Measurements from ENCODE around the gene C16orf87. TPM values are rescaled to one million over a fixed set of nuclear protein-coding genes. Genes with fewer than 3 reads are reported as not detected.

The C16orf87 gene
- total RNA-seq, 4 donors from 2014 or later: 2.6 to 6.8 (median 5.1) TPM

DNA sequence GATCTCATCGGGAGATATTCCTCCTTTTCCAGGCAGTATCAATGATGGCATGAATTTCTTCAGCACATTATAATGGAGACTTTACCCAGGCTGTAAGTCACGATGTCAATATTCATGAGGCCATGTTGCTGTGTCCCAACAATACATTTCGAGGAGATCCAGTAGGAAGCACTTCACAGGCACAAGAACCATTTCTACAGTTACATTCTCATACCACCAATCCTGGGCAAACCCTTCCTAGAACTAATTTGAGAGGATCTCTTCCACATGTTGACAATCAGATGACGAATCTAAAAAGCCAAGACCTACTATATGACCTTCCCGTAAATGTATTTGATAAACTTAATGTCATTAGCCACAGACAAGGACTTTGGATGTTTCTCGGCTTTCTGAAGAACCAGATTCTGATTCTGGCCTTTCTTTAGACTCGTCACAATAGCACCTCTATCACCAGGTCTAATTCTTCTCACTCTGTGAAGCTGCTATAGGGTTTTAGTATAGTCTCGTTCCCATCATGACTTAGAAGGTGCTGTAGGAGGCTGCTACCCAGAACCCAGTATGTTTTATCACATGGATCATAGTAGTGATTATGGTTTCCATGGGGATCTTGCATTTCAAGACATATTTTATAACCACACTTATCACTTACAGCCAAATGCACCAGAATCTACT, 40.2 kb downstream of the C16orf87 start:
- TF ChIP-seq, protein P1, sequence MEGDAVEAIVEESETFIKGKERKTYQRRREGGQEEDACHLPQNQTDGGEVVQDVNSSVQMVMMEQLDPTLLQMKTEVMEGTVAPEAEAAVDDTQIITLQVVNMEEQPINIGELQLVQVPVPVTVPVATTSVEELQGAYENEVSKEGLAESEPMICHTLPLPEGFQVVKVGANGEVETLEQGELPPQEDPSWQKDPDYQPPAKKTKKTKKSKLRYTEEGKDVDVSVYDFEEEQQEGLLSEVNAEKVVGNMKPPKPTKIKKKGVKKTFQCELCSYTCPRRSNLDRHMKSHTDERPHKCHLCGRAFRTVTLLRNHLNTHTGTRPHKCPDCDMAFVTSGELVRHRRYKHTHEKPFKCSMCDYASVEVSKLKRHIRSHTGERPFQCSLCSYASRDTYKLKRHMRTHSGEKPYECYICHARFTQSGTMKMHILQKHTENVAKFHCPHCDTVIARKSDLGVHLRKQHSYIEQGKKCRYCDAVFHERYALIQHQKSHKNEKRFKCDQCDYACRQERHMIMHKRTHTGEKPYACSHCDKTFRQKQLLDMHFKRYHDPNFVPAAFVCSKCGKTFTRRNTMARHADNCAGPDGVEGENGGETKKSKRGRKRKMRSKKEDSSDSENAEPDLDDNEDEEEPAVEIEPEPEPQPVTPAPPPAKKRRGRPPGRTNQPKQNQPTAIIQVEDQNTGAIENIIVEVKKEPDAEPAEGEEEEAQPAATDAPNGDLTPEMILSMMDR (IDR thresholded peaks at IDR 0.05; ENCODE audit: low read depth): no peak

DNA sequence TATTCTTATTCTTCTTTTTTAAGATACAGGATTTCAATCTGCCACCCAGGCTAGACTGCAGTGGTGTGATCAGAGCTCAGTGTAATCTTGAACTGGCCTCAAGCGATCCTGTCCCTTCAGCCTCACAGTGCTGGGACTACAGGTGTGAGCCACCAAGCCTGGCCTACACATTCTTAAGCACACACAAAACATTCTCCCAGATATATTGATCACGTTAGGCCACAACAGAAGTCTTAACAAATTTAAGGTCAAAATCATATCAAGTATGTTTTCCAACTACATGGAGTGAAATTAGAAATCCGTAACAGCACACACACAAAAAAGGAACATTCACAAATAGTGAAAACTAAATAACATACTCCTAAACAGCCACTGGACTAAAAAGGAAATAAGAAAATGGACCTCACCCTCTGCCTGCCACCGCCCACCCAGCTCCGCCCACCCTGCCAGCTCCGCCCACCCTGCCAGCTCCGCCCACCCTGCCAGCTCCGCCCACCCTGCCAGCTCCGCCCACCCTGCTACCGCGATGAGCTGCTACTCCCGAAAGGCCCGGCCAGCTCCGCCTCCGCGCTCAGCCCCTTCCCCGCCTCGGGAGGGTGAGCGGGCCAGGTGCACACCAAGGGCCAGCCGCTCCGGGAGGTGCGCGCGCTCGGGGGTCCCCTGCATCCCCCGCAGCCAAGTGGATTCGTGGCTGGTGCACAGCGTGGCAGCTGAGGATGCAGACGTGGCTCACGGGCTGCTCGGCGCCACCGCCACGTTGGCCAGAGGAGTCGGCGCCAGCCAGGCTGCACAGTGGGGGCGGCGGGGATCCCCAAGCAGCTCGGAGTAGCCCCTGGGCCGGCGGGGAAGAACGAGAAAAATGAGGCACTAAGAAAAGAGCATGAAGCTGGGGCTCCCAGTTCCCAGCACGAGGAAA, 41.2 kb downstream of the C16orf87 start:
- TF ChIP-seq, protein P1 (IDR thresholded peaks at IDR 0.05; ENCODE audit: low read depth): no peak

DNA sequence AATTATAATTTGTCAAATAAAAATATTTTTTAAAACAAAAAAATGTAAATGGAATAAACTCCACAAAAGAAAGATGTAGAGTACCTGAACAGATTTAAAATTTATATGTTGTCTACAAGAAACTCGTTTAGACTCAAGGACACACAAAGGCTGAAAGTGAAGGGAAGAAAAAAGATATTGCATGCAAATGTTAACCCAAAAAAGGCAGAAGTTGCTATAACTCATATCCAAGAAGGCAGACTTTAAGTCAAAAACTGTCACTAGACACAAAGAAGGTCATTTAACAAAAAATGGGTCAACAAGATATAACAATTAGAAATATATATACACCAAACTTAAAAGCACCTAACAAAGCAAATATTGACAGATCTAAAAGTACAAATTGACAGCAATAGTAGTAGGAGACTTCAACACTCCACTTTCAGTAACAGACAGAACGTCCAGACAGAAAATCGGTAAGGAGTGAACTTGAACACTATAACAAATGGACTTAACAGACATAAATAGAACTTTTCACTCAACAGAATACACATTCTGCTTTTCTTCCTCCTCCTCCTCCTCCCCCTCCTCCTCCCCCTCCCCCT, 42.0 kb downstream of the C16orf87 start:
- TF ChIP-seq, protein P1 (IDR thresholded peaks at IDR 0.05; ENCODE audit: low read depth): no peak

DNA sequence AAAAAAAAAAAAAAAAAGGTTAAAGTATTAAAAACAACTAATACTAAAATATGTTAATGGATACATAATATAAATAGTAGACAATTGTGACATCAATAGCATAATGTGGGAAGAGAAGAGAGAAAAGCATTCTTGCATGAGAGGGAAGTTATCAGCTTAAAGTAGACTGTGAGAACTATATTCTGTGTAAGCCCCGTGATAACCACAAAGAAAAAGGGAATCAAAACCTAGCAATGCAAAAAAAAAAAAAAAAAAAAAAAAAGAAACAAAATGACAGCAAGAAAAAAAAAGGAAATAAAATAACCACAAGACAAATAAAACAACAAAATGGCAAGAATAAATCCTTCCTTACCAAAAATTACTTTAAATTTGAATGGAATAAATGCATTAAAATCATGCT, 43.1 kb downstream of the C16orf87 start:
- TF ChIP-seq, protein P1 (IDR thresholded peaks at IDR 0.05; ENCODE audit: low read depth): no peak

DNA sequence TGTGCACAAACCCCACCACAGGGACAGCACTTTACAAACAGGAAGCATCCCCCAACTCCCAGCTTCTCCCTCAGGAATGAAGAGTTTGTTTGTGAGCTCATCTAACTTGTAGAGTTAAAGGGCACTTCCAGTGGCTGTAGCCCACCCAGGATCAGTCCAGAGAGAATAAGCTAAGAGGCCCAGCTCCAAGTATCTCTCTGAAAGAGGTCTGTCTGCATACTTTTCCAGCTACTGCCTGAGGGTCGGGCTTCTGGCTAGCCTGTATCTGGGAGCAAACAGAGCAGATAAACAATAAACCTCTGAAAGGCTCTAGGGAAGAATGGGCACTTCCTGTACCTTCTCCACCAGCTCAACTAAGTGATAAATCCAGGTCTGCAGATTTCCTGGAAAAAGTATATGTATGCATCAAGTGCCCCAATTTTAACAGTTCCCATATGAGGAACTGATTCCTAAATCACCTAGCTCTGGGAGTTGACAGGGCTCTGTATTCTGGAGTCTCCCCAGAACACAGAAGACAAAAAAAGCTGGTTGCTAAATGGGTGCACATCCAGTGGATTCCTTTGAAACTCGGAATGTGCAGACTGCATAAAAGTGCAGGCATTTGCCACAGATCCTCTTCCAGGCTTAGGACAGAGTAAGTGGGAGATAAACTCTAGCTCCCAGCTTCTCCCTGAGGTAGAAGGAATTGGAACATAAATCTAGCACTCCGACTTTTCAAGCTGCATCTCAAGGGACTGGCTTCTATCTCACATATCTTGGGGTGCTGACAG, 45.7 kb downstream of the C16orf87 start:
- TF ChIP-seq, protein P1 (IDR thresholded peaks at IDR 0.05; ENCODE audit: low read depth): no peak

DNA sequence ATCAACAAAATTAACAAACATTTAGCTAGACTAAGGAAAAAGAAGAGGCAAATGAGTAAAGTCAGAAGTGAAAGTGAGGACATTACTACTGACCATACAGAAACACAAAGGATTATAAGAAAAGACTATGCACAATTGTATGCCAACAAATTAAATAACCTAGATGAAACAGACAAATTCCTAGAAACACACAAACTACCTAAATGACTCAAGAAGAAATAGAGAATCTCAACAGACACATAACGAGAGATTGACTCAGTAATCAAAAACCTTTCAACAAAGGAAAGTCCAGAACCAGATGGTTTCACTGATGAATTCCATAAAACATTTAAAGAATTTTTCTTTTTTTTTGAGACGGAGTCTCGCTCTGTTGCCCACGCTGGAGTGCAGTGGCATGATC, 47.2 kb downstream of the C16orf87 start:
- TF ChIP-seq, protein P1 (IDR thresholded peaks at IDR 0.05; ENCODE audit: low read depth): no peak

Data from subcutaneous adipose tissue (tissue), 4 donors.